HepG2 (cell line): ENCODE results near the gene LSMEM2. TPM values are rescaled to one million over a fixed set of nuclear protein-coding genes. Genes with fewer than 3 reads are reported as not detected.

Experiments used
- ARNTL ChIP-seq: sonication (generic); formaldehyde crosslinking; IDR thresholded peaks from 2 replicates; pipeline ENCODE4 v1.4.0; 2020; ENCODE audit warnings: mild to moderate bottlenecking, missing genetic modification reagents
- CCAR2 ChIP-seq: fragments of 200-400 bp; formaldehyde crosslinking; optimal IDR thresholded peaks from 2 replicates; pipeline ENCODE3; 2018; ENCODE audit warnings: low read depth, mild to moderate bottlenecking, low read length, moderate library complexity
- HNF4A ChIP-seq: sonication (generic); formaldehyde crosslinking; IDR thresholded peaks from 2 replicates; pipeline ENCODE4 v1.4.0; 2020; ENCODE audit warnings: missing genetic modification reagents
- KDM1A ChIP-seq: IDR thresholded peaks from 2 replicates; pipeline ENCODE4 v1.6.1; 2016; ENCODE audit warnings: missing compliant biosample characterization
- KLF15 ChIP-seq: sonication (generic); formaldehyde crosslinking; IDR thresholded peaks from 2 replicates; pipeline ENCODE4 v1.8.1; 2023; ENCODE audit warnings: borderline replicate concordance, mild to moderate bottlenecking, inconsistent platforms, missing genetic modification reagents, mixed read lengths
- MED8 ChIP-seq: sonication (generic); formaldehyde crosslinking; IDR thresholded peaks from 2 replicates; pipeline ENCODE4 v1.8.1; 2023; ENCODE audit warnings: mild to moderate bottlenecking, missing genetic modification reagents; ENCODE audit not compliant: insufficient replicate concordance
- MLLT10 ChIP-seq: sonication (generic); formaldehyde crosslinking; IDR thresholded peaks from 2 replicates; pipeline ENCODE4 v1.4.0; 2020; ENCODE audit warnings: missing genetic modification reagents
- RFXANK ChIP-seq: IDR thresholded peaks from 2 replicates; pipeline ENCODE4 v1.6.1; 2016
- STAT5B ChIP-seq: sonication (generic); formaldehyde crosslinking; IDR thresholded peaks from 2 replicates; pipeline ENCODE4 v1.4.0; 2020; ENCODE audit warnings: missing genetic modification reagents
- TEAD2 ChIP-seq: sonication (generic); formaldehyde crosslinking; IDR thresholded peaks from 2 replicates; pipeline ENCODE4 v1.9.0; 2021; ENCODE audit warnings: missing genetic modification reagents
- ZNF124 ChIP-seq: sonication (generic); formaldehyde crosslinking; IDR thresholded peaks from 2 replicates; pipeline ENCODE4 v1.4.0; 2020; ENCODE audit warnings: missing genetic modification reagents
- ZNF337 ChIP-seq: sonication (generic); formaldehyde crosslinking; IDR thresholded peaks from 2 replicates; pipeline ENCODE4 v1.5.1; 2020; ENCODE audit warnings: missing genetic modification reagents, low read depth, mild to moderate bottlenecking, borderline replicate concordance
- ZNF615 ChIP-seq: sonication (generic); formaldehyde crosslinking; IDR thresholded peaks from 2 replicates; pipeline ENCODE4 v1.5.0; 2020; ENCODE audit warnings: mild to moderate bottlenecking, missing genetic modification reagents, borderline replicate concordance
- ZNF746 ChIP-seq: sonication (generic); formaldehyde crosslinking; IDR thresholded peaks from 2 replicates; pipeline ENCODE4 v1.8.0; 2022; ENCODE audit warnings: mild to moderate bottlenecking, missing genetic modification reagents
- polyA plus RNA-seq, 8 experiments: library from polyadenylated mRNA; depleted of rRNA in 3 of 8; stranded (reverse) in 7 of 8; unstranded in 1 of 8; fragments of >200 nt; fragmentation: Illumina TruSeq in 4 of 8; extraction: Trizol in 4 of 8; gene quantifications; 2 replicates each; pipeline versions ENCODE4 v1.2.1 to v1.2.3, GENCODE V29; 2011 to 2016; ENCODE audit warnings: low read depth in 4 of 8, missing spikeins in 1 of 8, mixed read lengths in 1 of 8; ENCODE audit not compliant: insufficient read depth in 1 of 8
- total RNA-seq, 5 experiments: library from RNA; depleted of rRNA; stranded (reverse); fragments of >200 nt; fragmentation: Illumina TruSeq; extraction: Trizol; gene quantifications; 2 replicates each; pipeline ENCODE4 v1.2.3, GENCODE V29; 2016; ENCODE audit warnings: low read depth in 1 of 5
- TF ChIP-seq, protein P1 (sequence below): sonication (generic); formaldehyde crosslinking; IDR thresholded peaks from 2 replicates; pipeline ENCODE4 v1.5.0; 2020; ENCODE audit warnings: missing genetic modification reagents
- TF ChIP-seq, protein P2 (sequence below): sonication (generic); formaldehyde crosslinking; IDR thresholded peaks from 2 replicates; pipeline ENCODE4 v1.8.1; 2022; ENCODE audit warnings: low read depth, mild to moderate bottlenecking, missing genetic modification reagents
- TF ChIP-seq, protein P3 (sequence below): sonication (generic); formaldehyde crosslinking; IDR thresholded peaks from 2 replicates; pipeline ENCODE4 v1.9.0; 2021; ENCODE audit warnings: missing genetic modification reagents, borderline replicate concordance
- TF ChIP-seq, protein P4 (sequence below): sonication (generic); formaldehyde crosslinking; IDR thresholded peaks from 2 replicates; pipeline ENCODE4 v1.8.1; 2023; ENCODE audit warnings: mild to moderate bottlenecking, inconsistent platforms, moderate library complexity, missing genetic modification reagents, borderline replicate concordance

LSMEM2 gene
- total and polyA plus RNA-seq, 2 of the 13 experiments (the other 11 are each of a cell fraction or from before 2014, with no cell fraction given): 0.07 to 0.41 TPM

DNA sequence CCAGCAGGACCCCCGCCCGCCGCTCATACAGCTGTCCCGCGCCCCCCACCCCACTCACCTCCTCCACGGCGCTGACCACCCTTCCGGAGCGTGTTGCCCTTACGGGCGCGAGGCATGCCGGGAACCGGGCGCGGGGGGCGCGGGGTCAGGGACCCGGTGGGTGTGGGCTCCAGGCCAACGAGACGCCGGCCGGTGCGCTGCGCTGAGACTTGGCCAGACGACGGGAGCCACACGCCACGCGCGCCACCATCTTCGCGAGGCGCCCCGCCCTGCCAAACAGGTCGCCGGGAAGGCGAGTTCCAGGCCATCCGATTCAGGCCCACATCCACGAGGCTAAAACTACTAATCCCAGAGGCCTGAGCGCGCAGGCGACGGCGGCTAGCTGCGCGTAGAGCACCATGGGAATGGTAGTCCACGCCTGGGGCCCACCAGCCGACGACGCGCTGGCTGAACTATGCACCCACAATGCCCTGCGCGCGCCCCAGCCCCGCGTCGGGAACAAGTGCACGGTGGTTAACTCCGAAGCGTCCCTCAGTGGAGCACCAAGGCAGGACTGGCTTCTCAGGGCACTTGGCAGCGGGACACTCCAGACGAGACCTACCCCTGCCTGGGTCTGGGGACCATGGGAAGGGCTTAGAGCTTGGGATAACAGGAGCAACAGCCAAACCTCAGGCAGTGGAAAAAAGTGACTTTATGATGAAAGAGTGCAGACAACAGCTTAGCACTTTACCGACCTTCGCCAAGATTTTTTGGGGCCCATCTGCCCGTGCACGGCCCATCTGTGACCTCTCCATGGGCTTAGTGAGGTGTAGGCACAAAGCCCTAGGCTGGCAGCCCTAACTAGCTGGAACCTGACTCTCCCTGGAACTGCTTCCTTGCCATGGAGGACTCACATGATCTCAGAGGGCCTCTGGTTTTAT lies 13.5 kb downstream of the LSMEM2 start, which contains the start of gene IFRD2 (continued):
- TF ChIP-seq, protein P1, sequence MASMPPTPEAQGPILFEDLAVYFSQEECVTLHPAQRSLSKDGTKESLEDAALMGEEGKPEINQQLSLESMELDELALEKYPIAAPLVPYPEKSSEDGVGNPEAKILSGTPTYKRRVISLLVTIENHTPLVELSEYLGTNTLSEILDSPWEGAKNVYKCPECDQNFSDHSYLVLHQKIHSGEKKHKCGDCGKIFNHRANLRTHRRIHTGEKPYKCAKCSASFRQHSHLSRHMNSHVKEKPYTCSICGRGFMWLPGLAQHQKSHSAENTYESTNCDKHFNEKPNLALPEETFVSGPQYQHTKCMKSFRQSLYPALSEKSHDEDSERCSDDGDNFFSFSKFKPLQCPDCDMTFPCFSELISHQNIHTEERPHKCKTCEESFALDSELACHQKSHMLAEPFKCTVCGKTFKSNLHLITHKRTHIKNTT (CRISPR knock-in tag): peak; percentile 99; the same call in 1 of the 2 replicates
- TF ChIP-seq ZNF337 (CRISPR knock-in tag): 0 out of 2 replicates have a peak, but pooled peaks have one; percentile 34
- no peak for TF ChIP-seq MED8
- peak; percentile 62; the same call in 1 of the 2 replicates for TF ChIP-seq ARNTL (CRISPR knock-in tag)
- TF ChIP-seq ZNF124 (CRISPR knock-in tag): peak; percentile 78; the same call in 1 of the 2 replicates
- TF ChIP-seq MLLT10 (CRISPR knock-in tag): no peak
- TF ChIP-seq STAT5B (CRISPR knock-in tag): no peak
- no peak for TF ChIP-seq TEAD2
- TF ChIP-seq KDM1A: no peak
- TF ChIP-seq KLF15 (CRISPR knock-in tag): no peak
- TF ChIP-seq, protein P2, sequence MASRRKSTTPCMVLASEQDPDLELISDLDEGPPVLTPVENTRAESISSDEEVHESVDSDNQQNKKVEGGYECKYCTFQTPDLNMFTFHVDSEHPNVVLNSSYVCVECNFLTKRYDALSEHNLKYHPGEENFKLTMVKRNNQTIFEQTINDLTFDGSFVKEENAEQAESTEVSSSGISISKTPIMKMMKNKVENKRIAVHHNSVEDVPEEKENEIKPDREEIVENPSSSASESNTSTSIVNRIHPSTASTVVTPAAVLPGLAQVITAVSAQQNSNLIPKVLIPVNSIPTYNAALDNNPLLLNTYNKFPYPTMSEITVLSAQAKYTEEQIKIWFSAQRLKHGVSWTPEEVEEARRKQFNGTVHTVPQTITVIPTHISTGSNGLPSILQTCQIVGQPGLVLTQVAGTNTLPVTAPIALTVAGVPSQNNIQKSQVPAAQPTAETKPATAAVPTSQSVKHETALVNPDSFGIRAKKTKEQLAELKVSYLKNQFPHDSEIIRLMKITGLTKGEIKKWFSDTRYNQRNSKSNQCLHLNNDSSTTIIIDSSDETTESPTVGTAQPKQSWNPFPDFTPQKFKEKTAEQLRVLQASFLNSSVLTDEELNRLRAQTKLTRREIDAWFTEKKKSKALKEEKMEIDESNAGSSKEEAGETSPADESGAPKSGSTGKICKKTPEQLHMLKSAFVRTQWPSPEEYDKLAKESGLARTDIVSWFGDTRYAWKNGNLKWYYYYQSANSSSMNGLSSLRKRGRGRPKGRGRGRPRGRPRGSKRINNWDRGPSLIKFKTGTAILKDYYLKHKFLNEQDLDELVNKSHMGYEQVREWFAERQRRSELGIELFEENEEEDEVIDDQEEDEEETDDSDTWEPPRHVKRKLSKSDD (CRISPR knock-in tag): 0 out of 2 replicates have a peak, but pooled peaks have one; percentile 45
- TF ChIP-seq, protein P3, sequence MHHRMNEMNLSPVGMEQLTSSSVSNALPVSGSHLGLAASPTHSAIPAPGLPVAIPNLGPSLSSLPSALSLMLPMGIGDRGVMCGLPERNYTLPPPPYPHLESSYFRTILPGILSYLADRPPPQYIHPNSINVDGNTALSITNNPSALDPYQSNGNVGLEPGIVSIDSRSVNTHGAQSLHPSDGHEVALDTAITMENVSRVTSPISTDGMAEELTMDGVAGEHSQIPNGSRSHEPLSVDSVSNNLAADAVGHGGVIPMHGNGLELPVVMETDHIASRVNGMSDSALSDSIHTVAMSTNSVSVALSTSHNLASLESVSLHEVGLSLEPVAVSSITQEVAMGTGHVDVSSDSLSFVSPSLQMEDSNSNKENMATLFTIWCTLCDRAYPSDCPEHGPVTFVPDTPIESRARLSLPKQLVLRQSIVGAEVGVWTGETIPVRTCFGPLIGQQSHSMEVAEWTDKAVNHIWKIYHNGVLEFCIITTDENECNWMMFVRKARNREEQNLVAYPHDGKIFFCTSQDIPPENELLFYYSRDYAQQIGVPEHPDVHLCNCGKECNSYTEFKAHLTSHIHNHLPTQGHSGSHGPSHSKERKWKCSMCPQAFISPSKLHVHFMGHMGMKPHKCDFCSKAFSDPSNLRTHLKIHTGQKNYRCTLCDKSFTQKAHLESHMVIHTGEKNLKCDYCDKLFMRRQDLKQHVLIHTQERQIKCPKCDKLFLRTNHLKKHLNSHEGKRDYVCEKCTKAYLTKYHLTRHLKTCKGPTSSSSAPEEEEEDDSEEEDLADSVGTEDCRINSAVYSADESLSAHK: no peak
- TF ChIP-seq, protein P4, sequence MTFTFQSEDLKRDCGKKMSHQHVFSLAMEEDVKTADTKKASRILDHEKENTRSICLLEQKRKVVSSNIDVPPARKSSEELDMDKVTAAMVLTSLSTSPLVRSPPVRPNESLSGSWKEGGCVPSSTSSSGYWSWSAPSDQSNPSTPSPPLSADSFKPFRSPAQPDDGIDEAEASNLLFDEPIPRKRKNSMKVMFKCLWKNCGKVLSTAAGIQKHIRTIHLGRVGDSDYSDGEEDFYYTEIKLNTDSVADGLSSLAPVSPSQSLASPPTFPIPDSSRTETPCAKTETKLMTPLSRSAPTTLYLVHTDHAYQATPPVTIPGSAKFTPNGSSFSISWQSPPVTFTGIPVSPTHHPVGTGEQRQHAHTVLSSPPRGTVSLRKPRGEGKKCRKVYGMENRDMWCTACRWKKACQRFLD (CRISPR knock-in tag): peak; percentile 16; the same call in 1 of the 2 replicates
- TF ChIP-seq HNF4A (CRISPR knock-in tag): no peak
- no peak for TF ChIP-seq ZNF615 (CRISPR knock-in tag)
- peak; percentile 47; the same call in 1 of the 2 replicates for TF ChIP-seq RFXANK (CRISPR knock-in tag)
- TF ChIP-seq CCAR2: no peak
- no peak for TF ChIP-seq ZNF746 (CRISPR knock-in tag)
